Activated T-helper 1 cell treated with anti-CD3 and anti-CD28 coated beads, Interleukin-2, amount 50 U/mL, for 16 hours (primary cell): ENCODE results near the gene RNASE12.
A peak's percentile ranks its signal among the peaks of the same experiment; 100 is the strongest.
"Not testable (repeated sequence)": the region's sequence is repeated elsewhere in the genome, so short reads cannot be mapped to it uniquely, and the experiment has no call there.

Experiments
- DNase-seq, 2 donors: peaks; one replicate each; pipeline ENCODE4 v3.0.0-alpha.2; 2020; ENCODE audit warnings: low read depth in 1 of 2, low spot score in 1 of 2

Gene RNASE12, protein sequence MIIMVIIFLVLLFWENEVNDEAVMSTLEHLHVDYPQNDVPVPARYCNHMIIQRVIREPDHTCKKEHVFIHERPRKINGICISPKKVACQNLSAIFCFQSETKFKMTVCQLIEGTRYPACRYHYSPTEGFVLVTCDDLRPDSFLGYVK

DNA sequence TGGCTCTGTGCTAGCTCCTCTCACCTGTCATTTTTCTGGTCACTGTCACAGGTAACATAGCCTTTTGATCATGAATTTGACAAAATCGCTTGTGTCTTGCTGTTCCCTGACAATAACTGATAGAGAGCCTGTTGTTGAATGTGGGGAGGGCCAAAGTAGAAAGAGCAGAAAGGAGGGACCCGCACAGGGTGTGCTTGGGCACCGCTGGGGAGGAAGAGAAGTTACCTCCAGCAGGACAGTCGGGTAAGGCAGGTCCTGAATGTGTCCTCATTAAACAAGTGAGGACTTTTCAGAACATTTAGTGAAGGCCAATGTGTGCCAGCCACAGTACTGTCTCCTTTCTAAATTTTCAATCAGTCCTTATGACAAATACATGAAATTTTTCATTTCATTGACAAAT is at the start of gene RNASE12:
Gene RNASE12, minus strand, starts transcription at position 142 of the 400 bp plus-strand sequence. CDS start 653 bp downstream, outside the sequence.
- no peak for DNase-seq

DNA sequence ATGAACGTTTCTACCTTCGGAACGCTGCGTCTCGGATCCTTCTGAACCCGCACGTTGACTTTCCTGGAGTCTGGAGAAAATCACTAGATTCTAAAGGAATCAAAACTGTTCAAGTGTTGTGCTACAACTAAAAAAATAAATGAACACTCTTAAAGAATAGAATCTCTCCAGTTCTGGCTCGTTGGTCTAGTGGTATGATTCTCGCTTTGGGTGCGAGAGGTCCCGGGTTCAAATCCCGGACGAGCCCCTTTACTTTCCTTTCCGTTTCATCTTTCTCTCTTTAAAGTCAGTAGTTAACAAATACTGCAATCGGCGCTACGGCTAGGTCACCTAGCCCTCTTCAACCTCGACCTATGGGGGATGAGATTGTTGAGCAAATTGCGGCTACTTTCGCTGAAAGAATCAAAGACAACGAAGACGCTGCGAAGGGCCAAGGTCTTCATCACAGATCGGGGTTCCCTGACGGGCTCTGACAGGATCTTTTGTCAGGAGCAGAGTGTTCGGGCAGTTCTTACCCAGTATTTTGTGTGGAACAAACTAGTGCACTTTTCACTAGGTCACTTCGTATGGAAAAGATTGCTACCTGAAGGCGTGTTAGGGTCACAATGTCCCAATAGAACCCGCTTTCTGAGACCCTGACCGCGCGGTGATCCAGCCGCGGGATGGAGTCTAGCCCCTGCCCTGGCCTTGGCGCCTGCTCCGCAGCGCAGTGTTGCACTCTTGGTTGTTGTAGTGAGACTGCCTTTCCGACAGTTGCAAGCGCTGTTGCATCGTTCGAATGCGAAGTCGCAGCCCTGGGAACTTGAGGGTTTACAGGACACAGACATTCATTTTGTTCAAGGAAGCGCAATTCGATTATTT is 41.9 kb upstream of the RNASE12 start:
- DNase-seq: peak in 1 of 2 donors; percentile 37

DNA sequence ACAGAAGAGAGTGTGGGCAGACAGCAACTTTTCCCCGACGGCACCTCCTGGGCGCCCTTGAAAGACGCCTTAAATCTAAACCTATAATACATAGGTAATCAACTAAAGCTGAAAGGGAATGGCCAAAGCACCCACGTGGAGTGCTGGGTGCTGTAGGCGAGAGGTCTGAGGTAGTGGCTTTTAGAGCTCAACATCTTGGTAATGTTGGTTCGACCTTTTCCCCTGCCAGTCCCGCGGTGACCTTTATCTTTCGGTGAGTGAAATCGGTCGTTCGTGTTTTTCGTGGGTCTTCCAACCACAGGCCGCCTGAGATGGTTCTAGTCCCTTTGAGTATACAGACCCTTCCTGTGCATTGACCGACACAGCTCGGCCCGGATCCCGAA is 41.3 kb upstream of the RNASE12 start:
- DNase-seq: no peak

DNA sequence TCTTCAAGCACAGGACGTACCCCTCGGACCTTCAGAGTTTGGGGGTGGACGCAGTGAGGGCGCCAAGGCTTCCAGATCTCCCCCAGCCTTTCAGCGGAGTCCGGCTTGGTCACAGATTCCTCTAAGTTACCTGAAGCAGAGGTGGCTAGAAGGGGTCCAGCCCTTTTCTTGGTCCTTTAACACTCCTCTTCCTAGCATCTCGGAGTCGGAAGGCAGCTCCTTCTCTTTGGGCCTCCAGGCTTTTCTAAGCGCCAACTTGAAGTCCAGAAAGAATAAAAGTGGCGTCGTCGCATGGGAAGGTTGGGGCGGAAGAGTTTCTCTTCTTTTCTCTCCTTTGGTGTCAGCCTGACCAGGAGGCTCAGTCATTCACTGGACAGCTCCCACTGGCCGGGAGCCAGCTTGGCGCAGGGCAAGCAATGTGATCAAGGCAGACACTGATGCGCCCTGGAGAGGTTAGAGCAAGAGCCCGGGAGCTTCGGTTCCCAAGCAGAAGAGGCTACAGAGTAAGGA is 40.8 kb upstream of the RNASE12 start:
- DNase-seq: no peak

DNA sequence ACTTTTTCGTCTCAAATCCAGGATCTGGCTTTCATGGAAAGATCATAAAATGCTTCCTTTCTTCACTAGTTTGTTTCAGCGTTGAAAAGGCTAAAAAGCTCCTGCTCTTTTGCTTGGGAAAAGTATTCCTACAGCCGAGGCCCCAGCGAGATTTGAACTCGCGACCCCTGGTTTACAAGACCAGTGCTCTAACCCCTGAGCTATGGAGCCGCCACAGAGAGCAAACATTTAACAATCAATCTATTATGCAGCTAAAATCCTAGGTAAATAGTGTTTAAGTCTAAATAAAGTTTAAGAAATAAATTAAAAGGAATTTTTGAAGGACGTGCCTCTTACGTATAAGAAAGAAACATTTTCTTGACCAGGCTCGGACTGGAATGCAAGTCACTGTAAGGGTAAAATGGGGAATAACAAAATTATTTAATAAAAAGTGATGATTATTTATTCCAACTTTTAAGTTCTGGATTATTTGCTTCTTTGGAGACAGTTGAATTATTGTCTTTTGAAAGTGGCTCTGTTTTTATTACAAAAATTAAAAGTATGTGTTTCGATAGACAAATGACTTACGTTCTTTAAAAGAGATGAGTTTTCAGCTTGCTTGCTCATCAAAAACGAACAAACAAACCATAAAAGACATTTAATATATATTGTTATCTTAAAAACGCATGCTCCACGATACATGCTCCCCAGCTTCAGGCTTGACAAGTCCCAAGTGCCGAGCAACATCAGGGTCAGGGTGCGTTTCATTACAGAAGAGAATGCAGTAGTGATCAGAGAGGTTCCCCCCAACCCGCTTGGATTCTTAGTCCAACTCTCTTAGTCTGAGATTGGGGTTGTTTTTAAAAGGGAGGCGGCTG is 40.1 kb upstream of the RNASE12 start:
- no peak for DNase-seq

DNA sequence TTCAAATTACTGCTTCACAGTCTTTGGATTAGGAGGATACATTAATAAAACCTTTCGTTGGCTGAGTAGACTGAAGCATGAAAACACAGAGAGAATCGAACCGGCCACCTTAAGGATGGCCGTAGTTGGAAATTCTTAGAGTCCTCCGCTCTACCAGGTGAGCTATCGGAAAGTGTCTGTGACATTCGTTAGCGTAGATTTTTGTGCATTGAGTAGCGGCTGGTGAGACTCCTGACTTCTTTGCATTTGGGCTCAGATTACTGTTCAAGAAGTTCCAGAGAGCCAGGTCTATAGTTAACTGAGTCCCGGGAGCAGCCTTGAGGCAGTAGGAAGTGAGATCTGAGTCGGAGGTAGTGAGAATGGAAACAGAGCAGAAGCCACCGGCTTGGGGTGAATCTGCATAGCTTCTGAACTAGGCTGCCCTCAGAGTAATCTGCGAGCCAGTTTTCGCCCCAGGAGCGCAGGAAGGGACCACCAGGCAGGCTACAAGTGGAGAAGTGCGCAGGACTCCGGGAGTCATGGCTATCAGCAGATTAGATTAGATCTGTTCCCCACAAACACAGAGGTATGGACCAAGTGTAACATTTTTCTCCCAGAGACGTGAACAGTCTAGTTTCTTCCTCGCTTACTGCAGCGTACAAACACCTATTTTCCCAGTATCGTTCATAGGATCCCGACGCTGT is 39.3 kb upstream of the RNASE12 start:
- DNase-seq: no peak

DNA sequence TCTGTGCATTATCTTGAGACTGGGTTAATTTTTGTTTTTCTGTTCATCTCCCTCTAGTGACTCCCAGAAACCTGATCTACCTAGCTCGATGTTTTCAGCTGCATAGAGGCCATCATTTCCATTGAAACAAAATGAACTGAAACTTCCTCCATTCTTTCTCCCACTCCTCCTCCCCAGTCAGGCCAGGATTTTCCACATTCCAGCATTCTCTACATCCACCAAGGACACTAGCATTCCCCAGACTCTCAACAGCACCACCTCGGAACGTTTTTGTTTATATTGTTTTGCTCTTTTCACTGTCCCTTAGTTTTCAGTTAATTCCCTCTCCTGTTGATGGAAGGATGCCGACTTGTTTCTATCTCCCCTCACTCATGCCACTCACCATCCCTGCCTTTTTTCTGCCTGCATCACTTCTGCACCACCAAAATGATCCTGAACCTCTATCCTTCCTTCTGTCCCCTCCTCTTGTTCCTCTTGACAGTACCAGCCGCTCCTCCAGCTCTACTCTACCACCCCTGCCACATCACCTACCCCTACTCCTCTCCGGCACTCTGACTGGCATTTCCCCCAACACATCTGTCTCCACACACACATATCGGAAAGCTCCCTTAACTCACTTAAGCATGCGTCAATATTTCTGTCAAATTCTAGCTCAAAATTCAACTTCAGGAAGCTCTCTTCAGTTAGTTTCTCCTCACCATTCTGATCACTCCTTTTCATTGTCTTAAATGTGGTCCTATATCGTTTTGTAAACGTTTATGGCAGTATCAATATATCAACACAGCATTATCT is 37.1 kb upstream of the RNASE12 start:
- no peak for DNase-seq

DNA sequence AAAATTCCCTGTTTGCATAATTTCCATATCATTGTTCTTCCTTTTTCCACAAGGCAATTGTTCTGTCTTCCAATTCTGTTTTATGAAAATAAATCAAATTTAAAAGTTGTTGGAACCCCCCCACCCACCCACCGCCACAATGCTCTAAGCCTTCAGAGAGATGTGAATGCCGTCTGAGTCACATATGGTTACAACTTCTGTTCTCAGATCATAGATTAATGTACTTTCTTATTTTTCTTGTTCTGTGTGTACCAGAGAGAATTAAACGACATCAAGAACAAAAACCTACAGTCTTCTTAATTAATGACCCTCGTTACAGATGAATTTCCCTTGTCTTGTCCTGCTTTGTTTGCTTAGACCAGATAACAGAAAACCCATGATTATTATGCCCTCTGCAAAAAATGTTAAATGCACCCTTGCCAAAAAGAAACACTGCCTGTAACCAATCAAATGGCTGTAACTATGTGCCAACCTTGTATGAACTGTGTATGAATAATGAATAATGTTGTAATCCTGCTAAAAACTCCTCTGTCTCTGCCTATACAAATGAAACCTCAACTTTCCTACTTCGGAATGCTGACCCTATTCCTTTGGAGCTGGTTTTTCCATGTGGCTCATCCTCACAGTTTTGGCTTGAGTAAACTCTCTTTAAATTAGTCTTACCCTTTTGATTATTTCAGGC is 36.3 kb upstream of the RNASE12 start:
- no peak for DNase-seq

DNA sequence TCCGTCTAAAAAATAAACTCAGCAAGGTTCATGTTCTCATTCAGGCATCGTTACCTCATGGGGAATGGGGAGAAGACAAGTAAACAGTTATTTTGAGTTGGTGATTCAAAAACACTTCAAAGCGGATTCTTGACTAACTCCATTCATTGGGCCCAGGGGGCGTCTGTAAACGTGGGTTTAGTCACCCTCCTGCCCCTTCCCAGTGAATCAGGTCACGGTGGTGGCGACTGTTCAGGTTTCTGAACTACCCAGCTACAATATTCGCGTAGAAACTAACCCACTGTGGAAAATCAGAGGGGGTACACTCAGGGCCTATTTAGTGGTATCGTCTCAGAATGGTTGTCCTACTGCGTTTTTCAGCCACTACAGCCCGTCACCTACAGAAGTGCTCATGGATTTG is 35.1 kb upstream of the RNASE12 start:
- DNase-seq: no peak

DNA sequence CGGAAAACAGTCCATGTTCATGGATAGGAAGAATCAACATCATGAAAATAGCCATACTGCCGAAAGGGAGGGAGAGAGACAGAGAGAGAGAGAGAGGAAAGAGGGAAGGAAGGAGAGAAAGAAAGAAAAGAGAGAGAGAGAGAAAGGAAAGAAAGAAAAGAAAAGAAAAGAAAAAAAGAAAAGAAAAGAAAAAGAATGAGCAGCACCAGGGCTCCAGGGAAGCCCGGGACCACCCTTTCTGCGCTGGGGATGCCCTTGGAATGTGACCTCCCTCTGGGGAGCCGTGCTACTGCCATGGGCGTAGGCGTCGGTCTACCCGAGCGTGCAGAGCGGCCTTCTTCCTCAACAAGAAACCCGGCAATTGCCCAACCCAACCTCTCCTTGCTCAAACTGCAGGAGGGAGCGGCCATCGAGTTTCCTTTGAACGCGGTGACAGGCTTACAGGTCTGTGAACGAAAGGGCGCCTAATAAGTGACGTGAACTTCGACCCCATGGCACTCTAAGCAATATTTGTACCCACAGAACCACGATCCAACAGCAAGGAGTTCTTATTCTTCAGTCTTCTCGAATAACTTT is 33.4 kb upstream of the RNASE12 start:
- no peak for DNase-seq

DNA sequence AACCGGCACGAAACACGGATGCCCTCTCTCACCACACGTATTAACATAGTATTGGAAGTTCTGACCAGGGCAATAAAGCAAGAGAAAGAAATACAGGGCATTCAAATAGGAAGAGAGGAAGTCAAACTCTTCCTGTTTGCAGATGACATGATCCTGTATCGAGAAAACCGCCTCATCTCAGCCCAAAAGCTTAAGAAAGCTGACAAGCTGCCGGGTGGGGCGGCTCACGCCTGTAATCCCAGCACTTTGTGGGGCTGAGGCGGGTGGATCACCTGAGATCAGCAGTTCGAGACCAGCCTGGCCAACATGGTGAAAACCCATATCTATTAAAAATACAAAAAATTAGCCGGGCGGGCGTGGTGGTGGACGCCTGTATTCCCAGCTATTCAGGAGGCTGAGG is 32.6 kb upstream of the RNASE12 start:
- no peak for DNase-seq

DNA sequence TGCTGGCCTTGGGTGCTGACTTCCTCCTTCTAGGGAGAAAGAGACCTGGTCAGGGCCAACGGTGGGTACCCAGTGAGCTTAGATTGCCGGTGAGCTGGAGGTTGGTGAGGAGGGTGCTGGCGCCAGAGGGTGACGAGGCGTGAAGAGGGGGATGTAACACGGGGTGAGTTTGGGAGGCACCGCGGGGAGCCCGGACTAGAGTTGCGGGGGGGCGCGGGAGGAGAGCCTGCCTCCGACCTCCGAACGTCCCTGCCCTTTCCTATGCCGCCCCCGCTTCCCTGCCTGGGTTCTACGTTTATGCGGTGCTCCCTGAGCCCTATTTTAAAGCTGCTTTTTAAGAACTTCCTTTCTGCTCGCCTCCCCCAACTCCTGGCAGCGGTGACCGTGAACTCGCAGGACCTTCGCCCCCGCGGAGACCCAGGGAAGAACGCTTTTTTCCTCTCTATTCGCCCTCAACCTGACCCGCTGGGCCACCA is 31.7 kb upstream of the RNASE12 start:
- no peak for DNase-seq

DNA sequence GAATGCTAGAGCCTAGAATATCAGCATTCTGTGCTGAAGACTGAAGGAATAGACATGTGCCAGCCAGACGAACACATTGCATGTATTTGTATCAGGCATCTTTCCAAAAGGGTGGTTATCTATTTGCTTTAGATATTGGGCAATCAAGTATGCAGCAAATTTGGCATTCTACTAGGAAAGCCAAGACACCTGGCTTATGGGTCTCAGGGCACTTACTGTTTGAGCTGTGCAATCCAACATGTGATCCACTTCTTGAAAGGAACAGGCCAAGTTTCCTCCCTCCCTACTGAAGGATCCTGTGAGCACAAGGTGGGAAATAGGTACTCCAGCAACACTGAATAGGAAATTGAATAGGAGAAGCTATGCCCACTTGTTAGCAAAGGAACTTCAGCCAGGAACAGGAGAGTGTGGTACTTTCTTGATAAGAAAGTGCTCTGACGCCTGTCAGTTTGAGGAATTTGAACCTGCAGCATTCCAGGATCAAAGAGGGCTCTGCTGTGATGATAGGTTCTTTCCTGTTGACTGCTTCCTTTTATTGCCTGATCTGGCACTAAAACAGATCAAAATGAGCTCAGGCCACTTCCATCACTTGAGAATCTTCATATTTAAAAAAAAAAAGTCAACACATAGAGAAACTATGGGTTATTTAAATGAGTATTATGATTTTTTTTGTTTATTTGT is 29.8 kb upstream of the RNASE12 start:
- no peak for DNase-seq

DNA sequence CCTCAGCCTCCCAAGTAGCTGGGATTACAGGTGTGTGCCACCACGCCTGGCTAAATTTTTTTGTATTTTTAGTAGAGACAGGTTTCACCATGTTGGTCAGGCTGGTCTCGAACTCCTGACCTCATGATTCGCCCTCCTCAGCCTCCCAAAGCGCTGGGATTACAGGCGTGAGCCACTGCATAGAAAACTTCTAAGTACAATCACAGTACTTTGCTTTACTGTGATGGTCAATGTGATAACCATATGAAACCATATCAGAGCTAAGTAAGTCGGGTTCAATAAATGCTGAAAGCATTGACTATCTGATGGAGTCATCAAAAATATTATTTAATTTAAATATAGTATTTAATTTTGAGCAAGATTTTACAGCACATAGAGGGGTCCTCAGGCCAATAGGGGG is 28.5 kb upstream of the RNASE12 start:
- not testable (repeated sequence) for DNase-seq

DNA sequence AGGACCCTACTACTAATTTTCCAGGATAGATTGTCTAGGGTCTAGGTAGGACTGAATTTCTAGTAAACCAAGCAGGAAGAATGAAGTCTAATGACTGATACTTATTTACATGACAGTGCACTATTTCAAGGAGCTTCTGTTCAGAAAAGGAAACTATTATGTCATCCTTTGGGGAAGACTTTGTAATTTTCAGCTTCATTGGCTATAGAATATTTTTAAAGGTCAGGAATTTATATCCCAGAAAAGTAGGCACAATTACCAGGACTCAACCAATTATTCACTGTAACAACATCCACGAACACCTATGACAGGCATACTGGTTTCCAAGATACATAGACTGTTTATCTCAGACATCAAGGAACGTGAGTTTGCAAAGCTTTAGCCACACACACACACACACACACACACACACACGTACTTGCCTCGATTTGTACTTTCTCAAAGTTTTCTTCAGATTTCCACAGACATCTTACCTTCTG is 27.1 kb upstream of the RNASE12 start:
- DNase-seq: no peak

DNA sequence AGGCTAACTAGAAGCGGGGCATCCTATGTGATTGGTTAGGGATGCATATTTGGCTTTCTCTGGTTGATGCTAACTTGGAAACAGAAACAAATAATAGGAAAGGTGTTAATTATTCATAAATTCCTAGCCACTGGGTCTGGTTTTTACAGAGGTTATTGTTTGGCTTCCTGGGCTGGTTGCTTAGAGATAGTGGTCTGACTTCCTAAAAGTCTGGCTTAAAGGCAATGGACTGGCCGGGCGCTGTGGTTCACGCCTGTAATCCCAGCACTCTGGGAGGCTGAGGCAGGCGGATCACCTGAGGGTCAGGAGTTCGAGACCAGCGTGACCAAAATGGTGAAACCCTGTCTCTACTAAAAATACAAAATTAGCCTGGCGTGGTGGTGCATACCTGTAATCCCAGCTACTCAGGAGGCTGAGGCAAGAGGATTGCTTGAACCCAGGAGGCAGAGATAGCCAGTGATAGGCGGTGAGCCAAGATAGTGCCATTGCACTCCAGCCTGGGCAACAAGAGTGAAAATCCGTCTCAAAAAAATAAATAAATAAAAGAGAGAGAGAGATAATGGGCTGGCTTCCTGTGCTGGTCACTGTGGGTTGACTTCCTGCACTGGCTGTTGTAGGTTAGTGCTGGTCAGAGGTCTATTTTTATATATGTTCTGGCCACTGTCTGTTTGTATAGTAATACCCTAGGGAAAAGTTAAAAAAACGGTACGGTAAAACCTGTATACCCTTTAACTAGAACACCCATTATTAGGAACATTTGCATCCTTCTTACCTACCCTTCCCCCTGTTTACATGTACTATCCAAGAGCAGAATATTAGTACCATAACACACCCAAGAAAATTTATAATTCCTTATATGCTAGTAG is 26.2 kb upstream of the RNASE12 start:
- no peak for DNase-seq

DNA sequence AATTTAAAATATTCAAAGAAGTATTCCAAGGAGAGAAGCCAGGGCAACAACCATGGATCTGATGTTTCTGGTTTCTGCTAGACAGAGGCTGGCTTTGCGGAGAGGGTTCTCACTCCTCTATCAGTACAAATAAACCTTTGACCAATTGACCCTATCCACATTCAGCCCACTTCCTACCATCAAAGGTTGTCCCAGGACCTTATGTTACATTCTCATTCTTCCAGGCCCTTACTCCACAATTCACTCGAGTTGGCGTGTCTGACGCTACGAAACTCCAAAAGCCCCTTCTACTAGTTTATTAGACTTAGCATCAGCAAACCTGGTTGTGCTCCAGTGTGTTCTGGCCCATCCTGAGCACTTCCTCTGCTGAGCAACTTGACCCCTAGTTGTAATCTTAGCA is 24.8 kb upstream of the RNASE12 start:
- DNase-seq: no peak
